ENCODE data around the gene GRAP2. TPM values are rescaled to one million over a fixed set of nuclear protein-coding genes. Genes with fewer than 3 reads are reported as not detected.
A peak's percentile ranks its signal among the peaks of the same experiment; 100 is the strongest.
"Not testable (repeated sequence)": the region's sequence is repeated elsewhere in the genome, so short reads cannot be mapped to it uniquely, and the experiment has no call there.

Gene GRAP2
- total RNA-seq, 3 donors from 2014 or later, result 19.5 to 40.4 (median 26.4) TPM

- DNase-seq, result no peak
- H3K4me1 Mint-ChIP-seq (ENCODE audit: low read depth), result peaks cover 12% of the 10 kb centered on the region
- no peaks in the 10 kb centered on the region for H3K9me3 Mint-ChIP-seq
- H3K27me3 Mint-ChIP-seq (ENCODE audit: low read depth), result peaks cover 21% of the 10 kb centered on the region
- H3K36me3 Mint-ChIP-seq (ENCODE audit: insufficient read depth), result no peaks in the 10 kb centered on the region
- no peak for ATAC-seq
- no peak overlapping the region for H3K4me3 Mint-ChIP-seq
Measured at GRCh38 chr22:39990686-39991085, 89.8 kb downstream of the GRAP2 start.

GRCh38 chr22:39991159-39991860, 90.4 kb downstream of the GRAP2 start:
- Mint-ChIP-seq H3K9me3 (no peaks in the 10 kb centered on the region), H3K4me3 (no peak overlapping the region), H3K36me3 (ENCODE audit: insufficient read depth) (no peaks in the 10 kb centered on the region), H3K27me3 (ENCODE audit: low read depth) (peaks cover 27% of the 10 kb centered on the region), H3K4me1 (ENCODE audit: low read depth) (peaks cover 8% of the 10 kb centered on the region)
- ATAC-seq, result no peak
- DNase-seq, result no peak

- Mint-ChIP-seq H3K4me3 (no peak overlapping the region), H3K9me3 (no peaks in the 10 kb centered on the region), H3K27me3 (ENCODE audit: low read depth) (peaks cover 31% of the 10 kb centered on the region), H3K4me1 (ENCODE audit: low read depth) (peaks cover 8% of the 10 kb centered on the region), H3K36me3 (ENCODE audit: insufficient read depth) (no peaks in the 10 kb centered on the region)
- DNase-seq, result no peak
- no peak for ATAC-seq
Measured at GRCh38 chr22:39992088-39992826, 91.4 kb downstream of the GRAP2 start.

- not testable (repeated sequence) for H3K9me3 Mint-ChIP-seq; H3K4me1 Mint-ChIP-seq (ENCODE audit: low read depth); DNase-seq; ATAC-seq; H3K36me3 Mint-ChIP-seq (ENCODE audit: insufficient read depth); H3K4me3 Mint-ChIP-seq
- H3K27me3 Mint-ChIP-seq (ENCODE audit: low read depth), result peaks cover 34% of the 10 kb centered on the region
Measured at GRCh38 chr22:39992894-39993293, 92.0 kb downstream of the GRAP2 start.

GRCh38 chr22:39994041-39994565, 93.2 kb downstream of the GRAP2 start:
- peaks cover 8% of the 10 kb centered on the region for H3K4me1 Mint-ChIP-seq (ENCODE audit: low read depth)
- H3K27me3 Mint-ChIP-seq (ENCODE audit: low read depth), result peaks cover 34% of the 10 kb centered on the region
- DNase-seq, result peak; percentile 62
- peak; percentile 84 to 88 for ATAC-seq
- peak overlapping the region; percentile 76 for H3K4me3 Mint-ChIP-seq
- H3K36me3 Mint-ChIP-seq (ENCODE audit: insufficient read depth), result no peaks in the 10 kb centered on the region
- no peaks in the 10 kb centered on the region for H3K9me3 Mint-ChIP-seq

- ATAC-seq (peak; percentile 67 to 69), DNase-seq (no peak)
- no peaks in the 10 kb centered on the region for H3K9me3 Mint-ChIP-seq
- peaks cover 34% of the 10 kb centered on the region for H3K27me3 Mint-ChIP-seq (ENCODE audit: low read depth)
- H3K36me3 Mint-ChIP-seq (ENCODE audit: insufficient read depth), result no peaks in the 10 kb centered on the region
- peaks cover 8% of the 10 kb centered on the region for H3K4me1 Mint-ChIP-seq (ENCODE audit: low read depth)
- H3K4me3 Mint-ChIP-seq, result peak within 1 kb of the TSS; percentile 76
Measured at GRCh38 chr22:39994566-39995392, 93.9 kb downstream of the GRAP2 start, which contains the start of gene FAM83F. TSS of gene FAM83F (plus strand) at chr22:39994954. CDS start at chr22:39995043, 89 bp downstream.

- ATAC-seq (no peak), DNase-seq (no peak)
- Mint-ChIP-seq H3K4me1 (ENCODE audit: low read depth) (peaks cover 8% of the 10 kb centered on the region), H3K36me3 (ENCODE audit: insufficient read depth) (no peaks in the 10 kb centered on the region), H3K27me3 (ENCODE audit: low read depth) (peaks cover 34% of the 10 kb centered on the region), H3K9me3 (no peaks in the 10 kb centered on the region), H3K4me3 (peak overlapping the region; percentile 21)
Measured at GRCh38 chr22:39995393-39996252, 94.7 kb downstream of the GRAP2 start.

GRCh38 chr22:39996732-39997131, 95.8 kb downstream of the GRAP2 start:
- no peak overlapping the region for H3K4me3 Mint-ChIP-seq
- no peak for DNase-seq
- ATAC-seq, result no peak

GRCh38 chr22:39997421-39997820, 96.5 kb downstream of the GRAP2 start:
- no peak for ATAC-seq
- Mint-ChIP-seq H3K4me3 (no peak overlapping the region), H3K9me3 (no peaks in the 10 kb centered on the region), H3K4me1 (ENCODE audit: low read depth) (peaks cover 8% of the 10 kb centered on the region), H3K36me3 (ENCODE audit: insufficient read depth) (no peaks in the 10 kb centered on the region), H3K27me3 (ENCODE audit: low read depth) (peaks cover 30% of the 10 kb centered on the region)
- no peak for DNase-seq

More at GRCh38 chr22:39996732-39997131, 95.8 kb downstream of the GRAP2 start:
- peaks cover 33% of the 10 kb centered on the region for H3K27me3 Mint-ChIP-seq (ENCODE audit: low read depth)
- no peaks in the 10 kb centered on the region for H3K36me3 Mint-ChIP-seq (ENCODE audit: insufficient read depth)
- H3K9me3 Mint-ChIP-seq, result no peaks in the 10 kb centered on the region
- peaks cover 8% of the 10 kb centered on the region for H3K4me1 Mint-ChIP-seq (ENCODE audit: low read depth)

- DNase-seq (no peak), ATAC-seq (no peak)
- H3K4me3 Mint-ChIP-seq, result no peak overlapping the region
- peaks cover 27% of the 10 kb centered on the region for H3K27me3 Mint-ChIP-seq (ENCODE audit: low read depth)
- peaks cover 8% of the 10 kb centered on the region for H3K4me1 Mint-ChIP-seq (ENCODE audit: low read depth)
- H3K9me3 Mint-ChIP-seq, result no peaks in the 10 kb centered on the region
- no peaks in the 10 kb centered on the region for H3K36me3 Mint-ChIP-seq (ENCODE audit: insufficient read depth)
Measured at GRCh38 chr22:39997939-39998726, 97.2 kb downstream of the GRAP2 start.

GRCh38 chr22:39999144-39999757, 98.4 kb downstream of the GRAP2 start:
- H3K4me3 Mint-ChIP-seq, result no peak overlapping the region
- H3K36me3 Mint-ChIP-seq (ENCODE audit: insufficient read depth), result no peaks in the 10 kb centered on the region
- peaks cover 19% of the 10 kb centered on the region for H3K27me3 Mint-ChIP-seq (ENCODE audit: low read depth)
- ATAC-seq (no peak), DNase-seq (no peak)
- H3K9me3 Mint-ChIP-seq, result no peaks in the 10 kb centered on the region
- H3K4me1 Mint-ChIP-seq (ENCODE audit: low read depth), result peaks cover under 1% of the 10 kb centered on the region

GRCh38 chr22:40000171-40000570, 99.3 kb downstream of the GRAP2 start:
- H3K4me3 Mint-ChIP-seq, result no peak overlapping the region
- no peaks in the 10 kb centered on the region for H3K4me1 Mint-ChIP-seq (ENCODE audit: low read depth)
- H3K36me3 Mint-ChIP-seq (ENCODE audit: insufficient read depth), result no peaks in the 10 kb centered on the region
- ATAC-seq (no peak), DNase-seq (no peak)
- H3K27me3 Mint-ChIP-seq (ENCODE audit: low read depth), result peaks cover 18% of the 10 kb centered on the region
- no peaks in the 10 kb centered on the region for H3K9me3 Mint-ChIP-seq
